H9 (cell line): Measurements from ENCODE around the gene GSTO2. TPM values are rescaled to one million over a fixed set of nuclear protein-coding genes. Genes with fewer than 3 reads are reported as not detected.
A peak's percentile ranks its signal among the peaks of the same experiment; 100 is the strongest.

Source experiments
- DNase-seq: peaks from one replicate; pipeline ENCODE4 v3.0.0-alpha.2; 2017
- H2AFZ ChIP-seq: one replicate; pipeline ENCODE4 v1.6.1; 2013; ENCODE audit warnings: mild to moderate bottlenecking, low read length, control low read depth, moderate library complexity
- H2AK5ac ChIP-seq: 2 replicates; pipeline ENCODE4 v1.6.1; 2013; ENCODE audit warnings: low read length, control low read depth, mixed read lengths; ENCODE audit not compliant: insufficient read length
- H2BK120ac ChIP-seq: one replicate; pipeline ENCODE4 v1.6.1; 2013; ENCODE audit warnings: low read depth, mild to moderate bottlenecking, low read length, control low read depth, inconsistent platforms; ENCODE audit not compliant: poor library complexity, severe bottlenecking
- H2BK12ac ChIP-seq: 2 replicates; pipeline ENCODE4 v1.6.1; 2013; ENCODE audit warnings: low read length, control low read depth, mixed read lengths, low read depth; ENCODE audit not compliant: insufficient read length
- H2BK15ac ChIP-seq: 2 replicates; pipeline ENCODE4 v1.6.1; 2013; ENCODE audit warnings: low read depth, low read length, control low read depth
- H2BK20ac ChIP-seq: one replicate; pipeline ENCODE4 v1.6.1; 2013; ENCODE audit warnings: low read depth, mild to moderate bottlenecking, low read length, control low read depth, inconsistent platforms; ENCODE audit not compliant: poor library complexity, severe bottlenecking
- H2BK5ac ChIP-seq: 2 replicates; pipeline ENCODE4 v1.6.1; 2013; ENCODE audit warnings: low read length, control low read depth, mixed read lengths; ENCODE audit not compliant: insufficient read length
- H3K14ac ChIP-seq: 2 replicates; pipeline ENCODE4 v1.6.1; 2013; ENCODE audit warnings: low read length, control low read depth; ENCODE audit not compliant: insufficient read depth
- H3K18ac ChIP-seq: 2 replicates; pipeline ENCODE4 v1.6.1; 2013; ENCODE audit warnings: low read depth, mild to moderate bottlenecking, mixed read lengths, low read length, control low read depth; ENCODE audit not compliant: insufficient read length
- H3K23ac ChIP-seq: 2 replicates; pipeline ENCODE4 v1.6.1; 2013; ENCODE audit warnings: low read length, control low read depth, mixed read lengths, low read depth; ENCODE audit not compliant: insufficient read length
- H3K23me2 ChIP-seq: 2 replicates; pipeline ENCODE4 v1.6.1; 2013; ENCODE audit warnings: low read depth, mild to moderate bottlenecking, mixed read lengths, low read length, control low read depth; ENCODE audit not compliant: insufficient read length, poor library complexity, severe bottlenecking
- H3K27ac ChIP-seq: 2 replicates; pipeline ENCODE4 v1.5.1; 2013; ENCODE audit warnings: low read length, control low read depth, mixed read lengths, low read depth; ENCODE audit not compliant: insufficient read length
- H3K27me3 ChIP-seq: 2 replicates; pipeline ENCODE4 v1.6.1; 2013; ENCODE audit warnings: low read length, control low read depth, inconsistent platforms; ENCODE audit not compliant: insufficient read depth
- H3K4ac ChIP-seq: 2 replicates; pipeline ENCODE4 v1.6.1; 2013; ENCODE audit warnings: low read depth, mild to moderate bottlenecking, control low read depth, inconsistent platforms, low read length, moderate library complexity
- H3K4me1 ChIP-seq: 2 replicates; pipeline ENCODE4 v1.6.1; 2013; ENCODE audit warnings: low read length, control low read depth, inconsistent platforms; ENCODE audit not compliant: insufficient read depth
- H3K4me2 ChIP-seq: 2 replicates; pipeline ENCODE4 v1.6.1; 2013; ENCODE audit warnings: low read length, control low read depth, mixed read lengths; ENCODE audit not compliant: insufficient read length, insufficient read depth
- H3K56ac ChIP-seq: 2 replicates; pipeline ENCODE4 v1.6.1; 2013; ENCODE audit warnings: low read depth, mild to moderate bottlenecking, mixed read lengths, low read length, control low read depth; ENCODE audit not compliant: insufficient read length
- H3K79me1 ChIP-seq: 2 replicates; pipeline ENCODE4 v1.6.1; 2013; ENCODE audit warnings: low read depth, mild to moderate bottlenecking, moderate library complexity, low read length, control low read depth, inconsistent platforms; ENCODE audit not compliant: insufficient read depth, poor library complexity, severe bottlenecking
- H3K79me2 ChIP-seq: 2 replicates; pipeline ENCODE4 v1.6.1; 2013; ENCODE audit warnings: low read length, control low read depth, inconsistent platforms; ENCODE audit not compliant: insufficient read depth
- H3K9ac ChIP-seq: 2 replicates; pipeline ENCODE4 v1.6.1; 2013; ENCODE audit warnings: low read length, control low read depth, mixed read lengths; ENCODE audit not compliant: insufficient read length; ENCODE audit errors: extremely low read depth
- H3K9me3 ChIP-seq: one replicate; pipeline ENCODE4 v1.6.1; 2013; ENCODE audit warnings: low read depth, low read length, inconsistent platforms; ENCODE audit not compliant: control insufficient read depth
- H3T11ph ChIP-seq: one replicate; pipeline ENCODE4 v1.6.1; 2013; ENCODE audit warnings: mild to moderate bottlenecking, low read length, control low read depth, inconsistent platforms
- H4K20me1 ChIP-seq: one replicate; pipeline ENCODE4 v1.6.1; 2013; ENCODE audit not compliant: control insufficient read depth, insufficient read length, insufficient read depth
- H4K5ac ChIP-seq: 2 replicates; pipeline ENCODE4 v1.6.1; 2013; ENCODE audit warnings: low read depth, mild to moderate bottlenecking, mixed read lengths, low read length, control low read depth; ENCODE audit not compliant: insufficient read length
- H4K8ac ChIP-seq: replicated peaks from 2 replicates; pipeline ENCODE4 v1.6.1; 2013; ENCODE audit warnings: low read length, control low read depth, mixed read lengths, low read depth; ENCODE audit not compliant: insufficient read length
- H4K91ac ChIP-seq: 2 replicates; pipeline ENCODE4 v1.6.1; 2013; ENCODE audit warnings: low read depth, mild to moderate bottlenecking, moderate library complexity, mixed read lengths, low read length, control low read depth; ENCODE audit not compliant: insufficient read length
- H3K27ac Mint-ChIP-seq, 3 experiments: 2 replicates in 2 of 3; 3 replicates in 1 of 3; pipeline ENCODE4 v1.8.0; 2020 to 2021; ENCODE audit warnings: mixed read lengths in 3 of 3, mild to moderate bottlenecking in 1 of 3, moderate library complexity in 1 of 3
- H3K27me3 Mint-ChIP-seq: 2 replicates; pipeline ENCODE4 v1.8.0; 2021; ENCODE audit warnings: low read depth, mild to moderate bottlenecking, moderate library complexity, mixed read lengths
- H3K36me3 Mint-ChIP-seq, 3 experiments: 2 replicates in 2 of 3; 3 replicates in 1 of 3; pipeline ENCODE4 v1.8.0; 2020 to 2021; ENCODE audit warnings: low read depth in 3 of 3, mixed read lengths in 3 of 3; ENCODE audit not compliant: insufficient read depth in 1 of 3
- H3K4me1 Mint-ChIP-seq, 2 experiments: 2 replicates each; pipeline ENCODE4 v1.8.0; 2020; ENCODE audit warnings: mixed read lengths in 2 of 2
- H3K4me3 Mint-ChIP-seq, 2 experiments: 2 replicates in 1 of 2; 3 replicates in 1 of 2; pipeline ENCODE4 v1.8.0; 2020 to 2021; ENCODE audit warnings: mild to moderate bottlenecking in 2 of 2, mixed read lengths in 2 of 2, moderate library complexity in 1 of 2
- H3K9me3 Mint-ChIP-seq, 2 experiments: 2 replicates in 1 of 2; 3 replicates in 1 of 2; pipeline ENCODE4 v1.8.0; 2020; ENCODE audit warnings: mild to moderate bottlenecking in 2 of 2, mixed read lengths in 2 of 2, moderate library complexity in 1 of 2
- WGBS: extraction: QIAGEN DNeasy Blood & Tissue Kit; methylation state at CpG from one replicate; pipeline ENCODE4 v1.1.7; 2013; ENCODE audit warnings: missing lambda C conversion rate, low lambda C conversion rate, mixed read lengths; ENCODE audit not compliant: insufficient read length; ENCODE audit errors: extremely low coverage; 5-methylcytosine and 5-hydroxymethylcytosine counted together
- total RNA-seq: library from RNA; stranded (reverse); gene quantifications from 2 replicates; pipeline ENCODE4 v1.2.1, GENCODE V29; 2021
- TF ChIP-seq, protein P1 (sequence below): fragments of 200-600 bp; sonication (generic); conservative IDR thresholded peaks from 3 replicates; pipeline ENCODE4 v1.8.0; 2021; ENCODE audit warnings: antibody characterized with exemption, mild to moderate bottlenecking

The GSTO2 gene
- total RNA-seq, 1 experiment from 2014 or later = 14.5 TPM

- H2BK120ac ChIP-seq = no peak overlapping the region
- TF ChIP-seq, protein P1, sequence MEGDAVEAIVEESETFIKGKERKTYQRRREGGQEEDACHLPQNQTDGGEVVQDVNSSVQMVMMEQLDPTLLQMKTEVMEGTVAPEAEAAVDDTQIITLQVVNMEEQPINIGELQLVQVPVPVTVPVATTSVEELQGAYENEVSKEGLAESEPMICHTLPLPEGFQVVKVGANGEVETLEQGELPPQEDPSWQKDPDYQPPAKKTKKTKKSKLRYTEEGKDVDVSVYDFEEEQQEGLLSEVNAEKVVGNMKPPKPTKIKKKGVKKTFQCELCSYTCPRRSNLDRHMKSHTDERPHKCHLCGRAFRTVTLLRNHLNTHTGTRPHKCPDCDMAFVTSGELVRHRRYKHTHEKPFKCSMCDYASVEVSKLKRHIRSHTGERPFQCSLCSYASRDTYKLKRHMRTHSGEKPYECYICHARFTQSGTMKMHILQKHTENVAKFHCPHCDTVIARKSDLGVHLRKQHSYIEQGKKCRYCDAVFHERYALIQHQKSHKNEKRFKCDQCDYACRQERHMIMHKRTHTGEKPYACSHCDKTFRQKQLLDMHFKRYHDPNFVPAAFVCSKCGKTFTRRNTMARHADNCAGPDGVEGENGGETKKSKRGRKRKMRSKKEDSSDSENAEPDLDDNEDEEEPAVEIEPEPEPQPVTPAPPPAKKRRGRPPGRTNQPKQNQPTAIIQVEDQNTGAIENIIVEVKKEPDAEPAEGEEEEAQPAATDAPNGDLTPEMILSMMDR = no peak
- peak overlapping the region in 2 of 3 experiments; percentile 71 to 73; a peak in 1 of 7 replicates for H3K27ac Mint-ChIP-seq
- no peak overlapping the region for H3K9ac ChIP-seq
- H3K4me3 Mint-ChIP-seq = no peak overlapping the region
- no peak for DNase-seq
- H3K23ac ChIP-seq = no peak overlapping the region
- H2AFZ ChIP-seq = no peak overlapping the region
- 0 out of 7 replicates have a peak, but pooled peaks cover 0 to 2% (median 0%) of the 10 kb centered on the region in 3 experiments for H3K36me3 Mint-ChIP-seq
- no peaks in the 10 kb centered on the region for H3K79me1 ChIP-seq
- H3T11ph ChIP-seq = no peak overlapping the region
- H3K18ac ChIP-seq = no peak overlapping the region
- no peaks in the 10 kb centered on the region for H3K23me2 ChIP-seq
- no peaks in the 10 kb centered on the region for H3K27me3 ChIP-seq
- H4K8ac ChIP-seq = no peak overlapping the region
- H4K91ac ChIP-seq = no peak overlapping the region
- no CpG with 5 or more reads among the region's 2 CpGs for WGBS
- H3K79me2 ChIP-seq = no peaks in the 10 kb centered on the region
- no peaks in the 10 kb centered on the region; the same call in 1 of the 2 replicates for H3K4me1 ChIP-seq
- H2BK5ac ChIP-seq = no peak overlapping the region
- no peaks in the 10 kb centered on the region for H4K20me1 ChIP-seq
- H3K4me2 ChIP-seq = no peak overlapping the region
- no peak overlapping the region for H3K14ac ChIP-seq
- H3K4ac ChIP-seq = no peak overlapping the region
- no peak overlapping the region for H2BK20ac ChIP-seq
- no peak overlapping the region for H4K5ac ChIP-seq
- no peaks in the 10 kb centered on the region for H3K9me3 ChIP-seq
- H3K27ac ChIP-seq = no peak overlapping the region
- peaks cover 8% of the 10 kb centered on the region for H3K27me3 Mint-ChIP-seq
- peaks cover 26 to 27% of the 10 kb centered on the region in 2 experiments for H3K4me1 Mint-ChIP-seq
- no peak overlapping the region for H2AK5ac ChIP-seq
- no peak overlapping the region for H2BK12ac ChIP-seq
- H3K9me3 Mint-ChIP-seq = no peaks in the 10 kb centered on the region
- no peak overlapping the region for H3K56ac ChIP-seq
- H2BK15ac ChIP-seq = no peak overlapping the region
These were observed 24.0 kb downstream of the GSTO2 start for GRCh38 chr10:104293011-104293410.
